NB4 (cell line): Measurements from ENCODE around the gene MYCBPAP.

Source experiments
- TF ChIP-seq, protein P1 (sequence below): IDR thresholded peaks from 2 replicates; pipeline ENCODE4 v1.6.1; 2011; ENCODE audit warnings: low read depth, low read length
- TF ChIP-seq, protein P2 (sequence below): IDR thresholded peaks from one replicate; pipeline ENCODE4 v1.5.1; 2012; ENCODE audit warnings: low read depth, low read length

DNA sequence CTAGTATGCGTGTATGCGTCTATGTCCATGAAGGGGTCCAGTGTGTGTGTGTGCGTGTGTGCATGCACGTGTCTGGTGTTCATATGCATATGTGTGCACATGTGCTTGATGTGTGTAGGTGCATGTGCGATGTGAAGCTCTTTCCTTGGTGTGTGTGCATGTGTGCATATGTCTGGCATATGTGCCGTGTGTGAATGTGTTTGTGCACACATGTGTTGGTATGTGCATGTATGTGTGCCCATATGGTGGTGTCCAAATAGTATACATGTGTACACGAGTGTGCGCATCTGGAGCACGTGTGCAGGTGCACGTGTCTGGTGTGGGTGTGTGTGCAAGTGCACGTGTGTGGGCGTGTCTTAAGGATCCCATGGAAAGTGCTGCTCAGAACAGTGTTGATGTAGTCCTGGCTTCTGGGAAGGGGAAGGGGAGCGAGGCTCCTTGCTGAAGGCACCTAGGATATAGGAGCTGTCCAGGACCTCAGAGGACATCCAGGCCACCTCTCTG, 69.3 kb downstream of the MYCBPAP start:
- TF ChIP-seq, protein P1, sequence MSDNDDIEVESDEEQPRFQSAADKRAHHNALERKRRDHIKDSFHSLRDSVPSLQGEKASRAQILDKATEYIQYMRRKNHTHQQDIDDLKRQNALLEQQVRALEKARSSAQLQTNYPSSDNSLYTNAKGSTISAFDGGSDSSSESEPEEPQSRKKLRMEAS: no peak
- TF ChIP-seq, protein P2, sequence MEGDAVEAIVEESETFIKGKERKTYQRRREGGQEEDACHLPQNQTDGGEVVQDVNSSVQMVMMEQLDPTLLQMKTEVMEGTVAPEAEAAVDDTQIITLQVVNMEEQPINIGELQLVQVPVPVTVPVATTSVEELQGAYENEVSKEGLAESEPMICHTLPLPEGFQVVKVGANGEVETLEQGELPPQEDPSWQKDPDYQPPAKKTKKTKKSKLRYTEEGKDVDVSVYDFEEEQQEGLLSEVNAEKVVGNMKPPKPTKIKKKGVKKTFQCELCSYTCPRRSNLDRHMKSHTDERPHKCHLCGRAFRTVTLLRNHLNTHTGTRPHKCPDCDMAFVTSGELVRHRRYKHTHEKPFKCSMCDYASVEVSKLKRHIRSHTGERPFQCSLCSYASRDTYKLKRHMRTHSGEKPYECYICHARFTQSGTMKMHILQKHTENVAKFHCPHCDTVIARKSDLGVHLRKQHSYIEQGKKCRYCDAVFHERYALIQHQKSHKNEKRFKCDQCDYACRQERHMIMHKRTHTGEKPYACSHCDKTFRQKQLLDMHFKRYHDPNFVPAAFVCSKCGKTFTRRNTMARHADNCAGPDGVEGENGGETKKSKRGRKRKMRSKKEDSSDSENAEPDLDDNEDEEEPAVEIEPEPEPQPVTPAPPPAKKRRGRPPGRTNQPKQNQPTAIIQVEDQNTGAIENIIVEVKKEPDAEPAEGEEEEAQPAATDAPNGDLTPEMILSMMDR: no peak
